ENCODE results near the gene C11orf87.

The C11orf87 gene

GRCh38 chr11:109421981-109422869 is at the start of gene C11orf87:
TSS of gene C11orf87 (plus strand) at chr11:109422190. CDS start at chr11:109423634, 1,444 bp downstream.
- H3K4me3 ChIP-seq (ENCODE audit: low read depth, low read length) = peak within 1 kb of the TSS; percentile 45

GRCh38 chr11:109374032-109374431 is 48.0 kb upstream of the C11orf87 start:
- no peak overlapping the region for H3K4me3 ChIP-seq (ENCODE audit: low read depth, low read length)

- H3K4me3 ChIP-seq (ENCODE audit: low read depth, low read length) = no peak overlapping the region
These were observed 47.5 kb upstream of the C11orf87 start for GRCh38 chr11:109374441-109374840.

DNA sequence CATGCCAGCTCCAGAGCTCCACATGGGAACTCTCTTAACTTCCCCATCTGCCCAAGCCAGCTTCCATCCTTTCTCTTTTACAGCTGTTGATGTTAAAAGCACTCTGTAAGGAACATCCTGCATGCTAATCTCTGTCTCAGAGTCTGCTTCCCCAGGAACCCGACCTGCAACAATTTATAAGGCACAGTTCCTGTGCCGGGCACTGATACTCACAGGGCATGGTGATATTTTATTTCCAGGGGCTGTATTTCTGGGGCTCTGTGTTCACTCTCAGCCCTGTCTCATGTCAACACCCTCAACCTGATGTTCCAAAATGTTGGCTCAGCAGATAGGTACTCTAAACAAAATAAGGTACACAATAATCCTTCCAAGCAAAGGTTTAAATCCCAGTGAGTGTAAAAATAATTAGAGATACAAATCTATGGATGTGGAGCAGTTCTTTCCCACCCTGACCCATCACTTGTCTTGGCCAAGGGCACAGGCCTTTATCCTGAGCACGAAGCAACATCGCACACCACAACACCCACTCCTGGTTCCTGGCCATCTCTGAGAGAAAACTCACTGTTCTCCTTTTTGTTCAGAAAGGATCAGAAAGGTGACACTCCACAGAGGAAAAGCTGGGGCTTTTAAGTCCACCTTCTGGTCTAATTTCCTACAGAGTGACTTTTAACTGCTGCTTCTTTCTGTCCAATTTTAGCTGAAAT is 44.8 kb upstream of the C11orf87 start:
- no peak overlapping the region for H3K4me3 ChIP-seq (ENCODE audit: low read depth, low read length)

DNA sequence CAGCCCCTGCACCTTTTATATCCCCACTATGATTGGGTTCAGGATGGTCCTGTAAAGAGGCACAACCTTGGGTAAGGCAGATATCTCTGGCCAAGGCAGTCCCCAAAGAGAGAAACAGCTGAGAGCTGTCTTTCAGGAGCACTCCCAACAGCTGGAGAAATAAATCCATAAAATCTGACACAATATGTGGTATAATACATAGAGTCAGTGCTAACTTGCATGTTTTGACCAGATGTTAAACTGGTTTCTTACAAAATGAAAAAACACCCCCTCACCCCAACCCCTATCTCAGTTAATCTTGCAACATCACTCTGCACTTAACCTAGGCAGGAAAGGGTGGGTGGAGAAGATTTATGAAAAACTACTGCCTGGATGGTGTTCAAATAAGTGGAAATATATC is 44.0 kb upstream of the C11orf87 start:
- no peak overlapping the region for H3K4me3 ChIP-seq (ENCODE audit: low read depth, low read length)

DNA sequence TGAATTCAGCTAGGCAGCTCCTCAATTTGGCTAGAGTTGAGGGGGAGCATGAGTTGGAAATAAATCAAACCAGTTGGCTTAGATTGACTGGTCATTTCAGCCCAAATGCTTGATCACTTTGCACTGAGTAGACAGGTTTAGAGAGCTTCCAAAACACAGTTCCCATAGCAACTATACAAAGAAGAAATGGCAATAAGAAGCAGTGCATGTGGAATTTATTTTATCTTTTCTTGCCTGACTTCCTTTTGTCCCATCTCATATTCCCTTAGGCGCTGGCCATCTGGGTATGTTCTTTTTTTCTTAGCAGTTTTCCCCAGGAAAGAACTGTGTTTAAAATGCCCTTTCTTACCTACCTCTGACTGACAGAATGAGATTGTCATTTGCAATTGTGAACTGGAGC is 38.7 kb upstream of the C11orf87 start:
- H3K4me3 ChIP-seq (ENCODE audit: low read depth, low read length) = no peak overlapping the region

- H3K4me3 ChIP-seq (ENCODE audit: low read depth, low read length) = no peak overlapping the region
These were observed 37.1 kb upstream of the C11orf87 start for GRCh38 chr11:109384873-109385272.

DNA sequence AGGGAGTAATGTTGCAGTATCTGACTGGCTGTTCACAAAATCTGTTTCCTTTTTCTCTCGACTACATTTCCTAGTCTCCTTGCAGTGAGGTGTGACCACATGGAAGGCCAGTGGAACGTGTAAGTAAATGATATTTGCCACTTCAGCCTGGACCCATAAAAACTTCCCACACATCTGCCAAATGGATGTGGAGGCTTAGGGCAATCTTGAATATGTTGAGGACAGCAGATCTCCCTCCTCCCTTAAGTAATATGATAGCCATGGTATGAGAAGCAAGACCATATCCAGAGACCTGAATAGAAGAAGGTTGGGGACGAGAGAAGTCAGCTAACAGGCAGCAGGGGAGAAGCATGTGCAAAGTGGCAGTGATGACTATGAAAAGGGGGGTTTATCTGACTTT is 33.0 kb upstream of the C11orf87 start:
- no peak overlapping the region for H3K4me3 ChIP-seq (ENCODE audit: low read depth, low read length)

DNA sequence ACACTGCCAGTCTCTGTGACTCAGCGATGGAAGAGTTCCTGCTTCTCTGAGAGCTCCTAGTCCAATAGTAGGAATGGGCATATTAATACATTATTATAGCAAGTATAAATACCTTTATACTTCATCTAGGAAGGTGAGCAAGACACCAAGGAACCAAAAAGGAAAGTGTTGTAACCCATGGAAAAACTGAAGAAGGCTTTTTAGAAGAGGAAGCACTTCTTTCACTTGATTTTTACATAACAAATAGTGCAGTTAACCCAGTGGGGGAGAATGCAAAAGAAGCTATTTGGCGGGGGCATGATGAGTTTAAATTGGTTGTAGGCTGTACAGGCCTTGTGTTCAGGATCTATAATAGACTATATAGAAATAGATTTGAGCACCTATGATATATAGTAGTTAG is 31.2 kb upstream of the C11orf87 start:
- no peak overlapping the region for H3K4me3 ChIP-seq (ENCODE audit: low read depth, low read length)

DNA sequence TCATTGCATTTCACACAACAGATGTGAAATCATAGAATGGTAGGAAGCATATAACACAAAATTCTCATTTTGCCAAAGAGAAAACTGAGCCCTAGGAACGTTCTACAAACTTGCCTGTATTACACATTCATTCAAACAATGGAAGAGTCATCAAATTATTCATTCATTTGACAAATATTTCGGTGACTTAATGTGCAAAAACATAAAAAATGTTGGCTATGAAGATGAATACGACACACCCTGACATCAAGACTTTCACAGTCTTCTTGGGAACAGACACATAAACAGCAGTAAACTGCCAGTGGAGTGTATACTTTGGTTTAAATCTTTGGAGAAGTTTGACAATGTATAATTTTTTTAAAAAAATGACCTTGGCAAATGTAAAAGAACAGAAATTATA is 20.4 kb upstream of the C11orf87 start:
- no peak overlapping the region for H3K4me3 ChIP-seq (ENCODE audit: low read depth, low read length)

GRCh38 chr11:109405671-109406070 is 16.3 kb upstream of the C11orf87 start:
- no peak overlapping the region for H3K4me3 ChIP-seq (ENCODE audit: low read depth, low read length)

GRCh38 chr11:109416601-109417000 is 5.4 kb upstream of the C11orf87 start:
- H3K4me3 ChIP-seq (ENCODE audit: low read depth, low read length) = no peak overlapping the region

GRCh38 chr11:109422870-109423465 is 978 bp downstream of the C11orf87 start:
- H3K4me3 ChIP-seq (ENCODE audit: low read depth, low read length) = peak overlapping the region; percentile 45

GRCh38 chr11:109423466-109424190 is 1.6 kb downstream of the C11orf87 start:
- peak overlapping the region; percentile 45 for H3K4me3 ChIP-seq (ENCODE audit: low read depth, low read length)

DNA sequence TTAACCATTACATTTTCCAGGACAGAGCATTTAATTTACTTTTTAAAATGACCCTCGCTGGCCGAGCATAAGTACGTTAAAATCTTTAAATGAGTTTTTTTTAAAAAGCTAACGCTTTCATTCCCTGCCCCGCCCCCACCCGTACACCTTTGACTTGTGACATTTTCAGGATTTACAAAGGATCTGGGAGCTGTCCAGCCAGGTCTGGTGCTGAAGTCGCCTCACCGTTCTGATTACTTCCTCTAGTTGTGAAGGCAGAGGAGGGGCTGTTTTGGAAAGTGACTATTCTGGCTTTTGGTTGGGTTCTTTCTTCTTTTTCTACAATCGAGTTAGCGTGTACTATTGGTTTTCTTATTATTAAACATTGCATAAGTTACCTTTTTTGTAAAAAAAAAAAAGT is 2.9 kb downstream of the C11orf87 start:
- H3K4me3 ChIP-seq (ENCODE audit: low read depth, low read length) = no peak overlapping the region

DNA sequence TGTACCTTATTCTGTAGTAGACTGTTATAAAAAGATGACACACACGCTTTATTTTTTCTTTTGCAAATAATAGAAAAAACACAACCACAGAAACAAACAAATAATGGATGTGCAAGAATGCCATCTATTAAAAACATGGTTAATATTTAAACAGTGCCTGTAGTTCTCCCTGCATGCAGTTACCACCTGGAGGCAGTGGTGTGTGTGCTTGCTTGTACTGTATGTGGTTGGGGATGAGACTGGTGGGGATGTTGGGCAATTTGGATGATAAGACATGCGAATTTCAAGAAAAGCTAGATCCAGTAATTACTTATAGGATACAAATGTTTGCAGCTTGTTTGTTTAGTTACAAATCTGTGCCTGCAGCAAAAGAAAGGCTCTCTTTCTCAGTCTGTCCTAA is 3.6 kb downstream of the C11orf87 start:
- H3K4me3 ChIP-seq (ENCODE audit: low read depth, low read length) = no peak overlapping the region

GRCh38 chr11:109426442-109427240 is 4.7 kb downstream of the C11orf87 start:
- no peak overlapping the region for H3K4me3 ChIP-seq (ENCODE audit: low read depth, low read length)

GRCh38 chr11:109432105-109432504 is 10.1 kb downstream of the C11orf87 start:
- H3K4me3 ChIP-seq (ENCODE audit: low read depth, low read length) = no peak overlapping the region

GRCh38 chr11:109433753-109434256 is 11.8 kb downstream of the C11orf87 start:
- H3K4me3 ChIP-seq (ENCODE audit: low read depth, low read length) = no peak overlapping the region

DNA sequence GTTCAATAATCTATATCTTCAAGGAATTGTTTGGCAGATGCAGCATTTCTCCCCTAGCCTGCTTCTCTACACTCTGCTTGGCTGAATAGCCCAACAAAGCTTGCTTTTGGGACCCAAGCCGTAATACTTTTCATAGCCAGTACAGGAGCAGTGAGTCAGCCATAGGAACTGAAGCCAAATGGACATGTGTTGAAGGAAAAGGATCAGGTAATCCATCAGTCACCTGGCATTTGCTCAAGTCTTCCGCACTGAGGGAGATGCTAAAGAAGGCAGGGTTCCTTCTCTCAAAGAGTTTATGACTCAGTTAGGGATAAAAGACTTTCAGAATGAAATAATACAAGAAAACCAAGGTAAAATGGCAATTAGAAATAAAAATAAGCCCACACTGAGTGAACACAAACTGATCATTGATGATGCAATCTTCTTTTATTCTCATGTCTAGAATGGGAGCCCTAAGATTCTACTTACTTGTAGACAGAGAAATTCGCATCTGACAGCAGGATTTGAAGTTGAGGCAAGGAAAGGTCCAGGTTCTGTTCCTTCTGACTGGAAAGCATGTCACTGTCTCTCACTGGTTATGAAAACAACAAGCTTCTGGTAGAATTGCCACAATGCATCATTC is 13.2 kb downstream of the C11orf87 start:
- no peak overlapping the region for H3K4me3 ChIP-seq (ENCODE audit: low read depth, low read length)

Measured in iPS-11a (cell line).